ENCODE measurements around the gene FAM83C.

- TF ChIP-seq CTCF (conservative IDR thresholded peaks at IDR 0.05) (no peak), ZFX (IDR thresholded peaks at IDR 0.05) (no peak)
Observed at GRCh38 chr20:35341366-35342028, 49.3 kb upstream of the FAM83C start.
